ENCODE results near the gene CTSZ. TPM values are rescaled to one million over a fixed set of nuclear protein-coding genes. Genes with fewer than 3 reads are reported as not detected.

The CTSZ gene
- total RNA-seq, 2 donors from 2014 or later = 55.9 to 76.6 TPM

DNA sequence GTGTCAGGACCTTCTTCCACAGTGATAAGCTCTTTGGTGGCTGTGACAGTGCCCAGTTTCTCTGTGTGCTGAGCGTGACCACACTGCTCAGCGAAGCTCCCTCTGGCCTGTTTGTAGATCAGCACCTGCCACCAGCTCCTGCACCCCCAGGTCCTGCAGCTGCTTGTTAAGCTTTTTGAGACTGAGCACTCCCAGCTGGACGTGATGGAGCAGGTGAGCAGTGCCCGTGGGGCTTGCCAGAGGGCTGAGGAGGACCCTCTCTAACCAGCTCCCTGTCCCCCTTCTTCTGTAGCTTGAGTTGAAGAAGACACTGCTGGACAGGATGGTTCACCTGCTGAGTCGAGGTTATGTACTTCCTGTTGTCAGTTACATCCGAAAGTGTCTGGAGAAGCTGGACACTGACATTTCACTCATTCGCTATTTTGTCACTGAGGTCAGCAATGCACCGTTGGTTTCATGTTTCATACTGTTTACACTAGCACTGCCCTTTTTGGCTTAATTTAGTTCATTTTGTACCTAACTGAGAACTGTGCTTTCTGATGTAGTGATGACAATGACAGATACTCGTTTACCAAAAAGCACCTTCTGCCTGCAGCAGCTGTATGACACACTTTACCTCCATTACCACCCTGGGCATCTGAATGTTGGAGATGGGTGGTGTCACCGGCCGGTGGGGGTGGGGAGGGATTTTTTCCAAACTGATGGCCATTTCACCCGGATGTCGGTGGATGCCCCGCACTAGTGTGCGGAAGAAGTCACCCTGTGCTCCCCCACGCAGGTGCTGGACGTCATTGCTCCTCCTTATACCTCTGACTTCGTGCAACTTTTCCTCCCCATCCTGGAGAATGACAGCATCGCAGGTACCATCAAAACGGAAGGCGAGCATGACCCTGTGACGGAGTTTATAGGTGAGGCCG lies 13.5 kb downstream of the CTSZ start:
- no peaks in the 10 kb centered on the region for H3K27me3 Mint-ChIP-seq (ENCODE audit: insufficient read depth)
- WGBS, 2 experiments (ENCODE audit: insufficient coverage in 1 of 2, insufficient read length in 1 of 2) = 95 to 98% methylated on average over 17 to 22 of the region's 23 CpGs
- H3K4me1 Mint-ChIP-seq = no peaks in the 10 kb centered on the region
- no peak overlapping the region for H3K27ac Mint-ChIP-seq
- Histone ChIP-seq H3K36me3 (ENCODE audit: control insufficient read depth, insufficient read depth, low read length) (peaks cover 80% of the 10 kb centered on the region), H3K9me3 (ENCODE audit: control insufficient read depth, low read length) (no peaks in the 10 kb centered on the region), H3K27me3 (ENCODE audit: control insufficient read depth, insufficient read depth, low read length, poor library complexity, severe bottlenecking) (no peaks in the 10 kb centered on the region), H3K4me1 (ENCODE audit: control insufficient read depth, insufficient read depth, low read length) (no peaks in the 10 kb centered on the region), H3K9ac (ENCODE audit: extremely low read depth, low read length, poor library complexity, severe bottlenecking) (no peak overlapping the region), H3K27ac (ENCODE audit: low read depth, low read length) (no peak overlapping the region), H3K4me3 (ENCODE audit: low read length) (no peak overlapping the region)
- no peak overlapping the region for H3K4me3 Mint-ChIP-seq
- peak; percentile 32 for DNase-seq
- TF ChIP-seq, protein P1, sequence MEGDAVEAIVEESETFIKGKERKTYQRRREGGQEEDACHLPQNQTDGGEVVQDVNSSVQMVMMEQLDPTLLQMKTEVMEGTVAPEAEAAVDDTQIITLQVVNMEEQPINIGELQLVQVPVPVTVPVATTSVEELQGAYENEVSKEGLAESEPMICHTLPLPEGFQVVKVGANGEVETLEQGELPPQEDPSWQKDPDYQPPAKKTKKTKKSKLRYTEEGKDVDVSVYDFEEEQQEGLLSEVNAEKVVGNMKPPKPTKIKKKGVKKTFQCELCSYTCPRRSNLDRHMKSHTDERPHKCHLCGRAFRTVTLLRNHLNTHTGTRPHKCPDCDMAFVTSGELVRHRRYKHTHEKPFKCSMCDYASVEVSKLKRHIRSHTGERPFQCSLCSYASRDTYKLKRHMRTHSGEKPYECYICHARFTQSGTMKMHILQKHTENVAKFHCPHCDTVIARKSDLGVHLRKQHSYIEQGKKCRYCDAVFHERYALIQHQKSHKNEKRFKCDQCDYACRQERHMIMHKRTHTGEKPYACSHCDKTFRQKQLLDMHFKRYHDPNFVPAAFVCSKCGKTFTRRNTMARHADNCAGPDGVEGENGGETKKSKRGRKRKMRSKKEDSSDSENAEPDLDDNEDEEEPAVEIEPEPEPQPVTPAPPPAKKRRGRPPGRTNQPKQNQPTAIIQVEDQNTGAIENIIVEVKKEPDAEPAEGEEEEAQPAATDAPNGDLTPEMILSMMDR (conservative IDR thresholded peaks at IDR 0.05) = no peak
- H3K9me3 Mint-ChIP-seq = no peaks in the 10 kb centered on the region
- H3K36me3 Mint-ChIP-seq (ENCODE audit: low read depth) = peaks cover 84% of the 10 kb centered on the region

DNA sequence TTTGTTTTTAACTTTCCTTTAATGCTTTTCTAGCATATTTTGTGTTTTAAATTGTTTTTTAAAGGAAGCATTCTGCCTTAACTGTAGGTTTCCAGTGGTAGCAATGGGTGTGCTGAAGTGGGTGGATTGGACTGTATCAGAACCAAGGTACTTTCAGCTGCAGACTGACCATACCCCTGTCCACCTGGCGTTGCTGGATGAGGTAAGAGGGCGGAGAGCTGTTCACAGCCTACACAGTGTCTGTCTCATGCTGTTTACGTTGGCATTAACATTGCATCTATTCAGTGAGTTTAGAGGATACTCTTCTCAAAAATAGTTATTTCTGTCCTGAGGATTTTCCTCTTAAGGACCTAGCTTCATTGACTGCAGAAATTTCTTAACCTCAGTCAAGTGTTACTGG lies 14.1 kb downstream of the CTSZ start:
- Histone ChIP-seq H3K4me3 (ENCODE audit: low read length) (no peak overlapping the region), H3K9me3 (ENCODE audit: control insufficient read depth, low read length) (no peaks in the 10 kb centered on the region), H3K27ac (ENCODE audit: low read depth, low read length) (no peak overlapping the region), H3K9ac (ENCODE audit: extremely low read depth, low read length, poor library complexity, severe bottlenecking) (no peak overlapping the region), H3K27me3 (ENCODE audit: control insufficient read depth, insufficient read depth, low read length, poor library complexity, severe bottlenecking) (no peaks in the 10 kb centered on the region), H3K4me1 (ENCODE audit: control insufficient read depth, insufficient read depth, low read length) (no peaks in the 10 kb centered on the region), H3K36me3 (ENCODE audit: control insufficient read depth, insufficient read depth, low read length) (peaks cover 87% of the 10 kb centered on the region)
- H3K27me3 Mint-ChIP-seq (ENCODE audit: insufficient read depth) = no peaks in the 10 kb centered on the region
- H3K36me3 Mint-ChIP-seq (ENCODE audit: low read depth) = peaks cover 88% of the 10 kb centered on the region
- TF ChIP-seq, protein P1 (conservative IDR thresholded peaks at IDR 0.05) = no peak
- no peaks in the 10 kb centered on the region for H3K4me1 Mint-ChIP-seq
- 89 to 100% methylated on average over 3 of the region's 3 CpGs for WGBS, 2 experiments (ENCODE audit: insufficient coverage in 1 of 2, insufficient read length in 1 of 2)
- H3K4me3 Mint-ChIP-seq = no peak overlapping the region
- H3K27ac Mint-ChIP-seq = no peak overlapping the region
- H3K9me3 Mint-ChIP-seq = no peaks in the 10 kb centered on the region
- DNase-seq = no peak

DNA sequence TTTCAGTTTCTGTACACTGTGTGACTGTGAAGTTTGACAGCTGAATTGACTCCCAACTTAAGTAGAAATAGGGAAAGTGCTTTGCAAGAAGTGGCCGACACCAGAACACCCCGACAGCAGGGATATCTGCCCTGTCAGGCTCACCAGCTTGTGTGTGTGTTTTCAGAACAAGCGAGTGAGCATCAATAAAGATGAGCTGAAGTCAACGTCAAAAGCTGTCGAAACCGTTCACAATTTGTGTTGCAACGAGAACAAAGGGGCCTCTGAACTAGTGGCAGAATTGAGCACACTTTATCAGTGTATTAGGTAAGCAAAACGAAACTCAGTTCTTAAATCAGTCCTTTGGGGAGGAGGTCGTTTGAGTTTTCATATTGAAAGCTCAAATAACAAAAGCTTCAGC lies 15.3 kb downstream of the CTSZ start:
- H3K27ac ChIP-seq (ENCODE audit: low read depth, low read length) = no peak overlapping the region
- H3K4me3 Mint-ChIP-seq = no peak overlapping the region
- peak; percentile 24 for DNase-seq
- H3K9me3 Mint-ChIP-seq = no peaks in the 10 kb centered on the region
- peaks cover 90% of the 10 kb centered on the region for H3K36me3 ChIP-seq (ENCODE audit: control insufficient read depth, insufficient read depth, low read length)
- no peak overlapping the region for H3K4me3 ChIP-seq (ENCODE audit: low read length)
- no peaks in the 10 kb centered on the region for H3K27me3 ChIP-seq (ENCODE audit: control insufficient read depth, insufficient read depth, low read length, poor library complexity, severe bottlenecking)
- no peaks in the 10 kb centered on the region for H3K27me3 Mint-ChIP-seq (ENCODE audit: insufficient read depth)
- H3K9me3 ChIP-seq (ENCODE audit: control insufficient read depth, low read length) = no peaks in the 10 kb centered on the region
- no peaks in the 10 kb centered on the region for H3K4me1 ChIP-seq (ENCODE audit: control insufficient read depth, insufficient read depth, low read length)
- H3K36me3 Mint-ChIP-seq (ENCODE audit: low read depth) = peaks cover 91% of the 10 kb centered on the region
- no peak overlapping the region for H3K9ac ChIP-seq (ENCODE audit: extremely low read depth, low read length, poor library complexity, severe bottlenecking)
- TF ChIP-seq, protein P1 (conservative IDR thresholded peaks at IDR 0.05) = no peak
- WGBS, 2 experiments (ENCODE audit: insufficient coverage in 1 of 2, insufficient read length in 1 of 2) = 94 to 99% methylated on average over 8 to 9 of the region's 9 CpGs
- H3K27ac Mint-ChIP-seq = no peak overlapping the region
- H3K4me1 Mint-ChIP-seq = peaks cover 2% of the 10 kb centered on the region

Measured in endodermal cell (in vitro differentiated cells).